Coronary artery (tissue), 2 donors: ENCODE data around the gene TMEM158.

ENCODE experiments used
- DNase-seq: peaks from one replicate; pipeline ENCODE4 v3.0.0-alpha.2; 2017; ENCODE audit warnings: low spot score
- H3K27ac ChIP-seq, 2 donors: fragments of 200-600 bp; sonication (generic); one replicate each; pipeline ENCODE4 v1.5.1; 2016 to 2019
- H3K4me3 ChIP-seq: fragments of 200-600 bp; sonication (generic); 2 replicates; pipeline ENCODE4 v1.5.1; 2016; ENCODE audit warnings: mild to moderate bottlenecking, moderate library complexity
- TF ChIP-seq, protein P1 (sequence below): fragments of 200-600 bp; sonication (generic); IDR thresholded peaks from one replicate; pipeline ENCODE4 v1.5.1; 2019; ENCODE audit warnings: antibody characterized with exemption

TMEM158 gene

DNA sequence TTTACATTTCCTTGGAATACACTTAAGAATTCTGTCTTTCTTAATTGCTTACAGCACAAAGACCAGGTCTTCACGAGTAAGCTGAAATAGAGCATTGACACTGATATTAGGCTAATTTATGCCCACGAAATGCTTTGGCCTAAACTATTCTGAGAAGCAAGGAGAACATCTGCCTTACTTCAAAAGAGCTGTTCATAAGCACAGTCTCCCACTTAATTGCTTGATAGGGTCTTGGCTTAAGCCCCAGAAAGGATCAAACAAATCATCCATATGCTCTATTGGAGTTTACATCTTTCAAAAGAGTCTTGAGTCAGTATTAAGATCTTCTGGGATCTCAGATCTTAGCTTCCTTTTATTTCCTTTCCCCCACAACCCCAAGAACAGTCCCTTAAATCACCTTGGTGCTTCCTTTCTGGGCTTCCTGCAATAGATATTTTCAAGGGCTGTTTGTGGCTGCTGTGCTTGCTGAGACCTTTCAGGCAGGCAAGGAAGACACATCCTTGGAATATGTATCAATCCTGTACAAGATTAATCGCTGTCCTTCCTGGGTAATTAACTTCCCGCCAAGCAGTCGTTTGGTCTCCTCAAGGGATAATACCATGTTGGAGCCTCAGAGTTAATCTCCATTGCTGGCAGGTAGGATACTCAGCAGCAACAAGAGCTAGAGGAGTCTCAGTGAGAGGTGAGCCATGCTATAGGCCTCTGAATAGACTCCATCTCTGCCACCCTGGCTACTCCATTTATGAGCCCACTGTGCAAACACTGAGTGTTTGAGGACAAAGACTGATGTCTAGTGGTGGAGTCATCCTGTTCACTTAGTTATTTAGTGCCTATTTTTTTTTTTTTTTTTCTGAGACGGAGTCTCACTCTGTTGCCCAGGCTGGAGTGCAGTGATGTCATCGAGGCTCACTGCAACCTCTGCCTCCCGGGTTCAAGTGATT, 37.1 kb downstream of the TMEM158 start:
- DNase-seq = no peak
- TF ChIP-seq, protein P1, sequence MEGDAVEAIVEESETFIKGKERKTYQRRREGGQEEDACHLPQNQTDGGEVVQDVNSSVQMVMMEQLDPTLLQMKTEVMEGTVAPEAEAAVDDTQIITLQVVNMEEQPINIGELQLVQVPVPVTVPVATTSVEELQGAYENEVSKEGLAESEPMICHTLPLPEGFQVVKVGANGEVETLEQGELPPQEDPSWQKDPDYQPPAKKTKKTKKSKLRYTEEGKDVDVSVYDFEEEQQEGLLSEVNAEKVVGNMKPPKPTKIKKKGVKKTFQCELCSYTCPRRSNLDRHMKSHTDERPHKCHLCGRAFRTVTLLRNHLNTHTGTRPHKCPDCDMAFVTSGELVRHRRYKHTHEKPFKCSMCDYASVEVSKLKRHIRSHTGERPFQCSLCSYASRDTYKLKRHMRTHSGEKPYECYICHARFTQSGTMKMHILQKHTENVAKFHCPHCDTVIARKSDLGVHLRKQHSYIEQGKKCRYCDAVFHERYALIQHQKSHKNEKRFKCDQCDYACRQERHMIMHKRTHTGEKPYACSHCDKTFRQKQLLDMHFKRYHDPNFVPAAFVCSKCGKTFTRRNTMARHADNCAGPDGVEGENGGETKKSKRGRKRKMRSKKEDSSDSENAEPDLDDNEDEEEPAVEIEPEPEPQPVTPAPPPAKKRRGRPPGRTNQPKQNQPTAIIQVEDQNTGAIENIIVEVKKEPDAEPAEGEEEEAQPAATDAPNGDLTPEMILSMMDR = no peak
- Histone ChIP-seq H3K27ac (no peak overlapping the region), H3K4me3 (no peak overlapping the region)

DNA sequence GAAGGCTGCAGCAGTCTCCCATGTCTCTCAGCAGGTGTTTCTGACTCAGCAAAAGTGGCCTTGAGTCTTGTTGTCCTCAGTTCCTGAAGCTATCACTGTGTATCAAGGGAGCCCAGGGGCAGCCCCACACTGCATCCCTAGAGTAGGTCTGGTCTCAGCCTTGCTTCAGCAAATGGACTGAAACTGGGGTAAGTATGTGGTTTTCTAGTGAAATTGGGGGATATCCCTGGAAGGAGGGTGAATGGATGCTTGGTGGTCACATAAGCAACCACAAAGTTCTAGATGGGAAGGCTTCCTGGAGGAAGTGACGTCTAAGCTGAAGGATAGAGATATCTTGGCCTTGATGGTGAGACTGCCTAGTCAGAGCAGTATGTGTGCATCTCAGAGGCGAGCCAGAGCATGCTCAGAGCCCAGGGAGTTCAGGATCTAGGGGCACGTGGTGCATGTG, 38.4 kb downstream of the TMEM158 start:
- TF ChIP-seq, protein P1 = no peak
- Histone ChIP-seq H3K4me3 (no peak overlapping the region), H3K27ac (no peak overlapping the region)
- no peak for DNase-seq

DNA sequence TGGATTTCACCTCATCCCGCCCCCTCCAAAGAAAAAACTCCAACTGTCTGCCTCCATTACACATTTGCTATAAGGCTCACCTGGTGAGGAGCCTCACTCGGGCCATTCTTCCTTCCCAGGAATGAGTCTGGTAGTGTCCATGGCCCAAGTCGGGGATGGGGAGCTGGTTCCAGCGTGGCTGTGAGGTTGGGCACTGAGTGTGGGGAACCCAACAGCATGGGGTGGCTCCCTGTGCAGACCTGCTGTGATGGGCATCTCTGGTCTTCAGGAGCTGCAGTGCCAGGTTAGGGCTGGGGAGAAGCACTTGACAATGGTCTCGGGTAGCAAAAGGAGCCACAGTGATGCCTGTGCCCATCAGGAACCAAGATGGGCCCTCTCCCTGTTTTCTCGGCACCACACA, 39.2 kb downstream of the TMEM158 start:
- no peak for DNase-seq
- TF ChIP-seq, protein P1 = no peak
- H3K27ac ChIP-seq = no peak overlapping the region

DNA sequence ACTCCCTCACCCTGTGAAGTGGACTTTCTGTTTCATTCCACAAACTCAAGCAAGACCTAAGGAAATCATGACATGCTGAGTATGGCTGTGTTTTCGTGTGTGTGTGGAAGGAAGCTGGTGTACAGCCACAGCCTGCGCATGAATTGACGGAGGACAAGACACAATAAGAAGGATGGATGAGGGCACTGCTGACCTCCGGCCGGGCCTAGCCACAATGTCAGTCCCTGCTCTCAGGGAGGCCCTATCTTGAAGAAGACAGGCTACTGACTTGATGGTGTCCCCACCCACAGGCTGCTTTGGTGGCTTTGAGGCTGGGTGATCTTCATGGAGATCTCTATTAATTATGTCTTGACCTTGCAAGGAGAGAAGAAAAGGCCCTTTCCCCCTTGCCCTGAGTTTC, 40.6 kb downstream of the TMEM158 start:
- Histone ChIP-seq H3K4me3 (no peak overlapping the region), H3K27ac (no peak overlapping the region)
- no peak for DNase-seq
- TF ChIP-seq, protein P1 = no peak

More for the DNA sequence above, 39.2 kb downstream of the TMEM158 start:
- H3K4me3 ChIP-seq = no peak overlapping the region

DNA sequence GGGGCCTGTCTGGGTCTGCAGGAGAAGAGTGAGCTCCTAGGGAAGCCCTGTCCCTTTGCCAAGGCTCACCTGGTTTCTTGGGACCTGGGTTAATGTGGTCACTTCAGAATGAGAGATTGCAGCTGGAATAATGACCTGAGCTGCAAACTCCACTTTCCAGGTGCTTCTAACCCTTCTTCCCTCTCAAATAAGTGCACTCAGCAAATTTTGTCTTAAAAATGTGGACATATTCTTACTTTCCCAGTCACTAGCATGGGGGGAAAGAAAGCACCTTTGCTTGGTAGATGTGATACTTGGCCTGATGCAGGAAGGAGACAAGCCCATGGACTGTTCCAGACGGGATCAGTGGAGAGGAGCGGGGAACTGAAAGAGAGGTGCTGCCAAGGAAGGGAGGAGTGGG, 41.0 kb downstream of the TMEM158 start:
- no peak overlapping the region for H3K27ac ChIP-seq
- no peak for DNase-seq
- H3K4me3 ChIP-seq = no peak overlapping the region
- TF ChIP-seq, protein P1 = no peak

DNA sequence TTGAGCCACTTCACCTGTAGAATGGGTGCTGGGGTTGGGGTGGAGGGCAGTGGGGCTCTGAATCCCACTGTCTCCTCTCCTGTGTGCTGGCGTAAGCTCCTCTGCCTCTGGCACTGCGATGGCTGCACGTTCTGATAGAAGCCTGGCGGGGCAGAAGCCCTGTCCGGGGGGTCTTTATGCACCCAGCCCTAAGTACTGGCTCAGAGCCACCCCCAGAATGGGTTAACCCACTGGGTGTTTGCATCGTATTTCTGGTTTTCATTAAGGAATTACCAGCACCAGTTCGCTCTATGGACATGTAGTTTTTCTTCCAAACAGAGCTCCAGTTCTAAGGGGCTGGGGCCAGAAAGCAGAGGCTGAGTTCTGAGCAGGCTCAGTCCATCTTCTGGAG, 42.2 kb downstream of the TMEM158 start:
- H3K27ac ChIP-seq = no peak overlapping the region

More for the DNA sequence above, 42.2 kb downstream of the TMEM158 start:
- no peak for DNase-seq
- no peak overlapping the region for H3K4me3 ChIP-seq
- TF ChIP-seq, protein P1 = no peak
